ENCODE results near the gene ATP10B. TPM values are rescaled to one million over a fixed set of nuclear protein-coding genes. Genes with fewer than 3 reads are reported as not detected.

The ATP10B gene
- polyA plus RNA-seq, 3 donors: not detected

GRCh38 chr5:160629003-160629402, 223.0 kb downstream of the ATP10B start:
- WGBS (ENCODE audit: insufficient coverage): no CpG with 5 or more reads among the region's 2 CpGs
- no peak overlapping the region for H3K4me2 ChIP-seq (replicated peaks; ENCODE audit: extremely low read depth, low read length, poor library complexity, severe bottlenecking)
- H3K9me3 Mint-ChIP-seq: peaks cover 0 to 7% (median 2%) of the 10 kb centered on the region in 7 donors
- no peaks in the 10 kb centered on the region for H3K79me2 ChIP-seq (ENCODE audit: insufficient read depth, low read length)
- no peaks in the 10 kb centered on the region for H4K20me1 ChIP-seq (ENCODE audit: insufficient read depth, low read length)
- TF ChIP-seq CTCF (IDR thresholded peaks at IDR 0.05): no peak
- H3K36me3 ChIP-seq (replicated peaks in 1 of 2; ENCODE audit: control insufficient read depth in 1 of 2, insufficient read depth in 2 of 2, low read length in 2 of 2): no peaks in the 10 kb centered on the region
- H3K4me1 ChIP-seq (ENCODE audit: control insufficient read depth in 1 of 2, insufficient read depth in 2 of 2, low read length in 2 of 2): no peaks in the 10 kb centered on the region
- no peaks in the 10 kb centered on the region for H3K9me3 ChIP-seq (replicated peaks in 1 of 2; ENCODE audit: control insufficient read depth in 1 of 2, insufficient read depth in 1 of 2, low read length in 2 of 2)
- intact Hi-C loops (cut with micrococcal nuclease): no loop called here
- H2AFZ ChIP-seq (ENCODE audit: insufficient read depth, low read depth, low read length, poor library complexity, severe bottlenecking): no peak overlapping the region
- H3K27me3 ChIP-seq (ENCODE audit: control insufficient read depth in 2 of 2, insufficient read depth in 2 of 2, low read length in 2 of 2): no peaks in the 10 kb centered on the region
- no peak overlapping the region for H3K4me3 Mint-ChIP-seq
- H3K9ac ChIP-seq (ENCODE audit: insufficient read depth, low read length, poor library complexity, severe bottlenecking): no peak overlapping the region
- no peaks in the 10 kb centered on the region for H3K4me1 Mint-ChIP-seq
- H3K4me3 ChIP-seq (replicated peaks in 1 of 3; ENCODE audit: low read depth in 2 of 3, low read length in 3 of 3): no peak overlapping the region
- DNase-seq: no peak
- H3K27me3 Mint-ChIP-seq (ENCODE audit: low read depth in 3 of 3): peaks cover 1 to 5% (median 4%) of the 10 kb centered on the region in 3 donors
- peak overlapping the region in 1 of 7 donors; percentile 4 for H3K27ac Mint-ChIP-seq
- no peaks in the 10 kb centered on the region for H3K36me3 Mint-ChIP-seq
- H3K27ac ChIP-seq (ENCODE audit: low read depth in 1 of 2, low read length in 2 of 2): no peak overlapping the region

DNA sequence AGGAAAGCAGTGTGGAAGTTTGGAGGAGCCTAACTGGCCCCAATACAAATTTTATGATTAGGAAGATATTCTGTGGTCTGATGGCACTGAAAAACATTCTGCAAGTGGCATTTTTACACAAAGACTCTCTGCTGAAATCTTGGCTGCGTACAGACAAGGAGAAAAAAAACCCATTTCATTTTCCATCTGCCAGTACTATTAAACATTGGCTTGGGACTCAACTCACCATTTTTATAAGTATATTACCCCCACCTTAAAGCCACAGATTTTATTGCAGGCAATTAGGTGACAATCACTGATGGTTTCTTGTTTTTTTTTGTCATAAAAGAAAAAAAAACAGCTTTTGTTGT, 223.4 kb downstream of the ATP10B start:
- Histone ChIP-seq H3K36me3 (replicated peaks in 1 of 2; ENCODE audit: control insufficient read depth in 1 of 2, insufficient read depth in 2 of 2, low read length in 2 of 2) (no peaks in the 10 kb centered on the region), H2AFZ (ENCODE audit: insufficient read depth, low read depth, low read length, poor library complexity, severe bottlenecking) (no peak overlapping the region), H3K4me3 (replicated peaks in 1 of 3; ENCODE audit: low read depth in 2 of 3, low read length in 3 of 3) (no peak overlapping the region), H3K79me2 (ENCODE audit: insufficient read depth, low read length) (no peaks in the 10 kb centered on the region), H3K9me3 (replicated peaks in 1 of 2; ENCODE audit: control insufficient read depth in 1 of 2, insufficient read depth in 1 of 2, low read length in 2 of 2) (no peaks in the 10 kb centered on the region), H3K27ac (ENCODE audit: low read depth in 1 of 2, low read length in 2 of 2) (no peak overlapping the region), H4K20me1 (ENCODE audit: insufficient read depth, low read length) (no peaks in the 10 kb centered on the region), H3K27me3 (ENCODE audit: control insufficient read depth in 2 of 2, insufficient read depth in 2 of 2, low read length in 2 of 2) (no peaks in the 10 kb centered on the region), H3K9ac (ENCODE audit: insufficient read depth, low read length, poor library complexity, severe bottlenecking) (no peak overlapping the region), H3K4me1 (ENCODE audit: control insufficient read depth in 1 of 2, insufficient read depth in 2 of 2, low read length in 2 of 2) (no peaks in the 10 kb centered on the region), H3K4me2 (replicated peaks; ENCODE audit: extremely low read depth, low read length, poor library complexity, severe bottlenecking) (no peak overlapping the region)
- Mint-ChIP-seq H3K4me3 (no peak overlapping the region), H3K27ac (peak overlapping the region in 1 of 7 donors; percentile 4), H3K4me1 (no peaks in the 10 kb centered on the region), H3K9me3 (peaks cover 0 to 7% (median 2%) of the 10 kb centered on the region in 7 donors), H3K27me3 (ENCODE audit: low read depth in 3 of 3) (peaks cover 1 to 5% (median 4%) of the 10 kb centered on the region in 3 donors), H3K36me3 (no peaks in the 10 kb centered on the region)
- intact Hi-C loops (cut with micrococcal nuclease): no loop called here
- no CpG with 5 or more reads among the region's 1 CpG for WGBS (ENCODE audit: insufficient coverage)
- DNase-seq: no peak
- no peak for TF ChIP-seq CTCF (IDR thresholded peaks at IDR 0.05)

All from CD14-positive monocyte (primary cell).